Measurements from ENCODE around the gene RPUSD1.

The RPUSD1 gene

GRCh38 chr16:807347-808084, 19.3 kb upstream of the RPUSD1 start:
- DNase-seq: peak; percentile 95
- TF ChIP-seq CTCF (IDR thresholded peaks at IDR 0.05; ENCODE audit: low read depth, low read length): no peak

GRCh38 chr16:805474-805873, 17.3 kb upstream of the RPUSD1 start:
- Histone ChIP-seq H3K9me3 (no peaks in the 10 kb centered on the region), H3K4me1 (no peaks in the 10 kb centered on the region), H3K27me3 (peaks cover 52% of the 10 kb centered on the region), H3K4me3 (ENCODE audit: low read depth, low read length) (no peak overlapping the region), H3K36me3 (no peaks in the 10 kb centered on the region)
- no peak for DNase-seq
- TF ChIP-seq CTCF (IDR thresholded peaks at IDR 0.05; ENCODE audit: low read depth, low read length): no peak

More at GRCh38 chr16:807347-808084, 19.3 kb upstream of the RPUSD1 start:
- Histone ChIP-seq H3K4me1 (no peaks in the 10 kb centered on the region), H3K4me3 (ENCODE audit: low read depth, low read length) (peak overlapping the region; percentile 81), H3K9me3 (no peaks in the 10 kb centered on the region), H3K36me3 (no peaks in the 10 kb centered on the region), H3K27me3 (peaks cover 31% of the 10 kb centered on the region)

GRCh38 chr16:804193-805048, 16.2 kb upstream of the RPUSD1 start:
- Histone ChIP-seq H3K4me1 (no peaks in the 10 kb centered on the region), H3K4me3 (ENCODE audit: low read depth, low read length) (no peak overlapping the region), H3K36me3 (no peaks in the 10 kb centered on the region), H3K9me3 (no peaks in the 10 kb centered on the region), H3K27me3 (peaks cover 61% of the 10 kb centered on the region)
- no peak for DNase-seq
- no peak for TF ChIP-seq CTCF (IDR thresholded peaks at IDR 0.05; ENCODE audit: low read depth, low read length)

GRCh38 chr16:803754-804080, 15.5 kb upstream of the RPUSD1 start:
- peaks cover 64% of the 10 kb centered on the region for H3K27me3 ChIP-seq
- no peak for DNase-seq
- no peak overlapping the region for H3K4me3 ChIP-seq (ENCODE audit: low read depth, low read length)

GRCh38 chr16:802914-803753, 15.0 kb upstream of the RPUSD1 start:
- no peak for TF ChIP-seq CTCF (IDR thresholded peaks at IDR 0.05; ENCODE audit: low read depth, low read length)
- H3K36me3 ChIP-seq: no peaks in the 10 kb centered on the region
- H3K4me3 ChIP-seq (ENCODE audit: low read depth, low read length): no peak overlapping the region
- DNase-seq: no peak
- H3K27me3 ChIP-seq: peaks cover 64% of the 10 kb centered on the region
- H3K9me3 ChIP-seq: no peaks in the 10 kb centered on the region
- H3K4me1 ChIP-seq: no peaks in the 10 kb centered on the region

More at GRCh38 chr16:803754-804080, 15.5 kb upstream of the RPUSD1 start:
- no peaks in the 10 kb centered on the region for H3K9me3 ChIP-seq
- H3K36me3 ChIP-seq: no peaks in the 10 kb centered on the region
- no peak for TF ChIP-seq CTCF (IDR thresholded peaks at IDR 0.05; ENCODE audit: low read depth, low read length)
- H3K4me1 ChIP-seq: no peaks in the 10 kb centered on the region
